Stomach (tissue), 9 donors: ENCODE results near the gene PARD3. TPM values are rescaled to one million over a fixed set of nuclear protein-coding genes. Genes with fewer than 3 reads are reported as not detected.

Experiments used
- DNase-seq, 2 donors: peaks; one replicate each; pipeline versions ENCODE4 v3.0.0 to v3.0.0-alpha.2; 2013 to 2019
- H3K27ac ChIP-seq, 5 donors: fragments of 200-600 bp in 4 of 5; sonication (generic) in 4 of 5; one replicate each; pipeline ENCODE4 v1.5.1; 2013 to 2019; ENCODE audit warnings: mild to moderate bottlenecking in 1 of 5, moderate library complexity in 1 of 5
- H3K27me3 ChIP-seq, 3 donors: fragments of 200-600 bp; sonication (generic); one replicate each; pipeline ENCODE4 v1.5.1; 2017 to 2019; ENCODE audit warnings: mixed run types in 1 of 3
- H3K36me3 ChIP-seq, 4 donors: fragments of 200-600 bp; sonication (generic); 1 replicate in 3 of 4; 2 replicates in 1 of 4; pipeline ENCODE4 v1.5.1; 2016 to 2019
- H3K4me1 ChIP-seq, 4 donors: fragments of 200-600 bp; sonication (generic); one replicate each; pipeline ENCODE4 v1.5.1; 2016 to 2019
- H3K4me3 ChIP-seq, 4 donors: fragments of 200-600 bp; sonication (generic) in 3 of 4; one replicate each; pipeline ENCODE4 v1.5.1; 2016 to 2019; ENCODE audit warnings: mild to moderate bottlenecking in 1 of 4
- H3K9me3 ChIP-seq, 4 donors: fragments of 200-600 bp; sonication (generic); one replicate each; pipeline ENCODE4 v1.5.1; 2016 to 2019
- EP300 ChIP-seq: sonication (generic); formaldehyde crosslinking; IDR thresholded peaks from one replicate; pipeline ENCODE4 v1.6.1; 2017; ENCODE audit warnings: antibody characterized with exemption
- POLR2A ChIP-seq, 4 donors: fragments of 450-650 bp; IDR thresholded peaks; one replicate each; pipeline ENCODE4 v1.6.1; 2016; ENCODE audit warnings: antibody characterized with exemption in 4 of 4, control low read depth in 2 of 4, mild to moderate bottlenecking in 1 of 4, moderate library complexity in 1 of 4
- POLR2AphosphoS5 ChIP-seq, 3 donors: sonication (generic); formaldehyde crosslinking; IDR thresholded peaks; one replicate each; pipeline ENCODE4 v1.6.1; 2016; ENCODE audit warnings: antibody characterized with exemption in 3 of 3
- WGBS, 5 donors: extraction: QIAGEN DNeasy Blood & Tissue Kit in 3 of 5; methylation state at CpG; one replicate each; pipeline versions ENCODE4 v1.1.5 to v1.1.7; 2013 to 2018; 5-methylcytosine and 5-hydroxymethylcytosine counted together
- intact Hi-C: fragments of 100-400 bp; cut with DNase I; formaldehyde crosslinking; loops from one replicate; pipeline ENCODE4 v1.15.1; 2023; ENCODE audit warnings: low total_unique reads
- polyA plus RNA-seq, 3 donors: library from polyadenylated mRNA; stranded (reverse); fragments of 200-250 nt; gene quantifications; one replicate each; pipeline ENCODE4 v1.2.3, GENCODE V29; 2013
- total RNA-seq, 5 donors: library from RNA; depleted of rRNA; stranded (reverse); fragments of >200 nt; gene quantifications; one replicate each; pipeline versions ENCODE4 v1.1.0 to v1.2.3, GENCODE V29; 2014 to 2016
- TF ChIP-seq, protein P1 (sequence below), 7 experiments: fragments of 450-650 bp in 4 of 7; fragments of 200-600 bp in 3 of 7; sonication (generic) in 3 of 7; IDR thresholded peaks; one replicate each; pipeline ENCODE4 v1.5.1; 2016 to 2019; ENCODE audit warnings: antibody characterized with exemption in 7 of 7, control low read depth in 2 of 7, mild to moderate bottlenecking in 1 of 7
- donor health status: healthy with polysubstance abuse.
- donor health status: Bipolar disorder and iron deficiency.
- donor health status: healthy.

Gene PARD3
- total and polyA plus RNA-seq, 8 donors = 13.7 to 118 (median 31.8) TPM

DNA sequence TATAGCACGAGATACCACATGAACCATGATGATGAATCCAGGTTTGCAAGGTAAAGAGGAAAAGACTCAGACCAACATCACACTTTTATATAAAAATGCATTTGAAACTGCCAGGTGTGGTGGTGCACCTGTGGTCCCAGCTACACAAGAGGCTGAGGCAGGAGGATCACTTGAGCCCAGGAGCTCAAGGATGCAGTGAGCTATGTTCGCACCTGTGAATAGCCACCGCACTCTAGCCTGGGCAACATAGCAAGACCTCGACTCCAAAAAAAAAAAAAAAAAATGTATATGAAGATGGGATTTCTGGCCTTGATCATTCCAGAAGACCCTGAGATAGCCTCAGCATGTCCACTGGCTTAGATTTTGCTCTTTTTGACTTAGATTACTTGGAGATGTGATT, 161.6 kb downstream of the PARD3 start:
- no peak for DNase-seq

GRCh38 chr10:34651416-34652195, 163.5 kb downstream of the PARD3 start:
- Histone ChIP-seq H3K4me1 (peaks cover 0 to 61% (median 26%) of the 10 kb centered on the region in 4 donors), H3K36me3 (no peaks in the 10 kb centered on the region), H3K27ac (no peak overlapping the region), H3K27me3 (no peaks in the 10 kb centered on the region), H3K4me3 (no peak overlapping the region), H3K9me3 (no peaks in the 10 kb centered on the region)
- TF ChIP-seq, protein P1, sequence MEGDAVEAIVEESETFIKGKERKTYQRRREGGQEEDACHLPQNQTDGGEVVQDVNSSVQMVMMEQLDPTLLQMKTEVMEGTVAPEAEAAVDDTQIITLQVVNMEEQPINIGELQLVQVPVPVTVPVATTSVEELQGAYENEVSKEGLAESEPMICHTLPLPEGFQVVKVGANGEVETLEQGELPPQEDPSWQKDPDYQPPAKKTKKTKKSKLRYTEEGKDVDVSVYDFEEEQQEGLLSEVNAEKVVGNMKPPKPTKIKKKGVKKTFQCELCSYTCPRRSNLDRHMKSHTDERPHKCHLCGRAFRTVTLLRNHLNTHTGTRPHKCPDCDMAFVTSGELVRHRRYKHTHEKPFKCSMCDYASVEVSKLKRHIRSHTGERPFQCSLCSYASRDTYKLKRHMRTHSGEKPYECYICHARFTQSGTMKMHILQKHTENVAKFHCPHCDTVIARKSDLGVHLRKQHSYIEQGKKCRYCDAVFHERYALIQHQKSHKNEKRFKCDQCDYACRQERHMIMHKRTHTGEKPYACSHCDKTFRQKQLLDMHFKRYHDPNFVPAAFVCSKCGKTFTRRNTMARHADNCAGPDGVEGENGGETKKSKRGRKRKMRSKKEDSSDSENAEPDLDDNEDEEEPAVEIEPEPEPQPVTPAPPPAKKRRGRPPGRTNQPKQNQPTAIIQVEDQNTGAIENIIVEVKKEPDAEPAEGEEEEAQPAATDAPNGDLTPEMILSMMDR (IDR thresholded peaks at IDR 0.05) = no peak
- no peak for TF ChIP-seq EP300
- no peak for TF ChIP-seq POLR2AphosphoS5 (IDR thresholded peaks at IDR 0.05)
- no peak for TF ChIP-seq POLR2A (IDR thresholded peaks at IDR 0.05)
- peak in 1 of 2 donors; percentile 38 for DNase-seq
- intact Hi-C loops = no loop called here
- WGBS, 5 donors = 72 to 84% (median 78%) methylated on average over 12 of the region's 12 CpGs

More for the DNA sequence above, 161.6 kb downstream of the PARD3 start:
- WGBS, 5 donors = 90 to 94% (median 92%) methylated on average over 4 of the region's 4 CpGs
- intact Hi-C loops = no loop called here
- H3K36me3 ChIP-seq = no peaks in the 10 kb centered on the region
- no peaks in the 10 kb centered on the region for H3K9me3 ChIP-seq
- H3K27me3 ChIP-seq = no peaks in the 10 kb centered on the region
- TF ChIP-seq POLR2AphosphoS5 (IDR thresholded peaks at IDR 0.05) (no peak), POLR2A (IDR thresholded peaks at IDR 0.05) (no peak), EP300 (no peak)
- TF ChIP-seq, protein P1 (IDR thresholded peaks at IDR 0.05) = no peak
- no peak overlapping the region for H3K4me3 ChIP-seq
- no peak overlapping the region for H3K27ac ChIP-seq
- peaks cover 0 to 50% (median 28%) of the 10 kb centered on the region in 4 donors for H3K4me1 ChIP-seq

DNA sequence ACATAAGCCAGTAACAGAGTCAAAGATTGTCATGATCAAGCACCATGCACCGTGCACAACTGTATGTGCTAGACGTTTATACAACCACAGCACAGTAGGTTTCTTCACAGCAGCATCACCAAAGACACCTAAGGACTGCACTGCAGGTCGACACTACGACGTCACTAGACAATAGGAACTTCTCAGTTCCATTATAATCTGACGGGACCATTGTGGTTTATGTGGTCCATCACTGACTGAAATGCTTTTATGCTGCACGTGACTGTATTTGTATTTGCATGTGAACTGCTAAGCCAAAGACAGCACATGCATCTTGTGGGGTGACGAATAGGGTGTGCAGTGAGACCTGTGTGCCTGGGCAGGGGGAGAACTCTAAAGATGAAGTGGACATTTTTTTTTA, 164.9 kb downstream of the PARD3 start:
- Histone ChIP-seq H3K4me3 (no peak overlapping the region), H3K27me3 (no peaks in the 10 kb centered on the region), H3K36me3 (no peaks in the 10 kb centered on the region), H3K27ac (no peak overlapping the region), H3K4me1 (peaks cover 0 to 55% (median 21%) of the 10 kb centered on the region in 4 donors), H3K9me3 (no peaks in the 10 kb centered on the region)
- DNase-seq = no peak
- intact Hi-C loops = no loop called here
- no peak for TF ChIP-seq POLR2A (IDR thresholded peaks at IDR 0.05)
- TF ChIP-seq, protein P1 (IDR thresholded peaks at IDR 0.05) = no peak
- TF ChIP-seq POLR2AphosphoS5 (IDR thresholded peaks at IDR 0.05) = no peak
- no peak for TF ChIP-seq EP300
- WGBS, 5 donors = 73 to 90% (median 82%) methylated on average over 8 of the region's 8 CpGs

GRCh38 chr10:34649385-34649784, 165.7 kb downstream of the PARD3 start:
- peaks cover 0 to 47% (median 15%) of the 10 kb centered on the region in 4 donors for H3K4me1 ChIP-seq
- H3K9me3 ChIP-seq = no peaks in the 10 kb centered on the region
- 86 to 95% (median 93%) methylated on average over 3 of the region's 3 CpGs for WGBS, 5 donors
- no peaks in the 10 kb centered on the region for H3K27me3 ChIP-seq
- no peak overlapping the region for H3K27ac ChIP-seq
- TF ChIP-seq, protein P1 (IDR thresholded peaks at IDR 0.05) = no peak
- TF ChIP-seq EP300 = no peak
- TF ChIP-seq POLR2AphosphoS5 (IDR thresholded peaks at IDR 0.05) = no peak
- TF ChIP-seq POLR2A (IDR thresholded peaks at IDR 0.05) = no peak
- intact Hi-C loops = loop anchor here (10.0 kb wide), 1 partner anchor 1325 kb away; no protein-coding TSS in a partner anchor
- no peak for DNase-seq
- H3K36me3 ChIP-seq = no peaks in the 10 kb centered on the region
- H3K4me3 ChIP-seq = no peak overlapping the region
